ENCODE data around the gene RBM10. TPM values are rescaled to one million over a fixed set of nuclear protein-coding genes. Genes with fewer than 3 reads are reported as not detected.

The RBM10 gene
- total and polyA plus RNA-seq, 2 donors (not counting 1 experiment from before 2014, with no cell fraction given) = 48.7 to 51.6 TPM

DNA sequence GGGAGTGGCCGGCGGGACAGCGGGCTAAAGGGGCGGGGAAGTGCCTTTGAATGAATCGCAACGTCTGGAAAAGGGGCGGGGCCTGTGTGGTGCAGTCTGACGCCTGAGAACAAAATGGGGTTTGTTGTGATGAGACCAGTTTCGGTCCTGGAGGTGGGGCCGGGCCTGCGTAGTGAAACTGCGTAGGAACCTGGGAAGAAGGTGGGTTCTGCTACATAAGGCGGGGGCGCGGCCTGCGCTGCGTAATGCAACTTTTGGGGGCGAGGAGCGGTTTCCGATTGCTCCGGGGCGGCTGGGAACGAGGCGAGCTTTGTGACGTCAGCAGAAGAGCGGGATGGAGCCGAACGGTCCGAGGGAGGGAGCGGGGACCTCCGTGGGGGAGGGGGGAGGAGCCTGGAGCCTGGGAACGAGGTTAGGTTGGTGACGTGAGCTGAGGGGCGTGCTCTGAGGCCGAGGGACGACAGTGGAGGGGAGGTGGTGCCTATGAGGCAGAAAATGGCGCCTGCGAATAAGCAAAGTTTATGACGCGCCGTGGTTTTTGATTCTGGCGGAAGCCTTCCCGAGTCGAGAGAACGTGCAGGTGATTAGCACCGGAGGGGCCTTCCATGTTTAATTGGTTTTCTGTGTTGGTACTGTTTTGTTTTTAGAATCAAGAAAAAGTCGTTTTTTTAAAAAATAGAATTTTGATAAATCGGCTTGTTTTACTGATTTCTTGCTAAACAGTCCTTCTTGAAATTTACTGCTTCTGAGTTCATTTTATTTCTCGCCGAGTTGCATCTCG lies 88.5 kb downstream of the RBM10 start:
- DNase-seq (peak; percentile 96), ATAC-seq (ENCODE audit: low read depth) (peak; percentile 88)
- peak overlapping the region; percentile 96 to 99 for H3K27ac ChIP-seq (ENCODE audit: low read length in 2 of 2)
- 0% methylated on average over 29 of the region's 51 CpGs for WGBS (ENCODE audit: insufficient coverage)
- peak overlapping the region; percentile 63 for H2AFZ ChIP-seq (ENCODE audit: insufficient read depth, low read depth, low read length, poor library complexity, severe bottlenecking)
- no peaks in the 10 kb centered on the region for H3K36me3 ChIP-seq (replicated peaks in 1 of 2; ENCODE audit: control extremely low read depth in 1 of 2, control insufficient read depth in 1 of 2, extremely low read depth in 1 of 2, insufficient read depth in 2 of 2, low read length in 1 of 2)
- peaks cover 0 to 8% of the 10 kb centered on the region in 2 donors for H3K4me1 ChIP-seq (ENCODE audit: control insufficient read depth in 2 of 2, insufficient read depth in 2 of 2, low read length in 2 of 2)
- peak overlapping the region; percentile 76 for H3K4me2 ChIP-seq (replicated peaks; ENCODE audit: low read depth, low read length, poor library complexity, severe bottlenecking)
- Mint-ChIP-seq H3K27ac (peak overlapping the region; percentile 99), H3K9me3 (ENCODE audit: insufficient read depth) (no peaks in the 10 kb centered on the region), H3K4me1 (peaks cover 21% of the 10 kb centered on the region), H3K4me3 (peak overlapping the region; percentile 94), H3K27me3 (no peaks in the 10 kb centered on the region)
- H3K4me3 ChIP-seq (ENCODE audit: control extremely low read depth in 1 of 5, extremely low read depth in 1 of 5, insufficient read depth in 1 of 5, low read depth in 2 of 5, low read length in 4 of 5) = peak overlapping the region; percentile 67 to 82 (median 75)
- no peaks in the 10 kb centered on the region for H4K20me1 ChIP-seq (ENCODE audit: control insufficient read depth, insufficient read depth, low read length, poor library complexity, severe bottlenecking)
- TF ChIP-seq, protein P1, sequence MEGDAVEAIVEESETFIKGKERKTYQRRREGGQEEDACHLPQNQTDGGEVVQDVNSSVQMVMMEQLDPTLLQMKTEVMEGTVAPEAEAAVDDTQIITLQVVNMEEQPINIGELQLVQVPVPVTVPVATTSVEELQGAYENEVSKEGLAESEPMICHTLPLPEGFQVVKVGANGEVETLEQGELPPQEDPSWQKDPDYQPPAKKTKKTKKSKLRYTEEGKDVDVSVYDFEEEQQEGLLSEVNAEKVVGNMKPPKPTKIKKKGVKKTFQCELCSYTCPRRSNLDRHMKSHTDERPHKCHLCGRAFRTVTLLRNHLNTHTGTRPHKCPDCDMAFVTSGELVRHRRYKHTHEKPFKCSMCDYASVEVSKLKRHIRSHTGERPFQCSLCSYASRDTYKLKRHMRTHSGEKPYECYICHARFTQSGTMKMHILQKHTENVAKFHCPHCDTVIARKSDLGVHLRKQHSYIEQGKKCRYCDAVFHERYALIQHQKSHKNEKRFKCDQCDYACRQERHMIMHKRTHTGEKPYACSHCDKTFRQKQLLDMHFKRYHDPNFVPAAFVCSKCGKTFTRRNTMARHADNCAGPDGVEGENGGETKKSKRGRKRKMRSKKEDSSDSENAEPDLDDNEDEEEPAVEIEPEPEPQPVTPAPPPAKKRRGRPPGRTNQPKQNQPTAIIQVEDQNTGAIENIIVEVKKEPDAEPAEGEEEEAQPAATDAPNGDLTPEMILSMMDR (IDR thresholded peaks at IDR 0.05) = no peak
- no peaks in the 10 kb centered on the region for H3K27me3 ChIP-seq (replicated peaks in 1 of 4; ENCODE audit: control extremely low read depth in 1 of 4, control insufficient read depth in 3 of 4, insufficient read depth in 4 of 4, low read length in 3 of 4)
- ChIA-PET CTCF (interaction anchor here (0.6 to 1.4 kb wide), 3 partner anchors 16 to 290 kb away, joined by 3 to 6 read pairs (median 4); no protein-coding TSS in a partner anchor), POLR2A (interaction anchor here (0.6 to 1.8 kb wide), 10 partner anchors 16 to 1568 kb away, joined by 3 to 16 read pairs (median 5); partner anchors contain the start of genes CDK16, HDAC6, NDUFB11 and RBM10)
- intact Hi-C loops (cut with micrococcal nuclease) = loop anchor here (1.0 to 5.0 kb wide), 8 partner anchors 15 to 424 kb away; partner anchors contain the start of genes ARAF, CDK16, RBM10 and UBA1
- peak overlapping the region; percentile 93 for H3K9ac ChIP-seq (ENCODE audit: low read length)
- peaks cover 22% of the 10 kb centered on the region for H3K79me2 ChIP-seq (ENCODE audit: control insufficient read depth, insufficient read depth, low read length)
- no peaks in the 10 kb centered on the region for H3K9me3 ChIP-seq (ENCODE audit: control extremely low read depth in 1 of 3, control insufficient read depth in 2 of 3, insufficient read depth in 1 of 3, low read length in 2 of 3)

DNA sequence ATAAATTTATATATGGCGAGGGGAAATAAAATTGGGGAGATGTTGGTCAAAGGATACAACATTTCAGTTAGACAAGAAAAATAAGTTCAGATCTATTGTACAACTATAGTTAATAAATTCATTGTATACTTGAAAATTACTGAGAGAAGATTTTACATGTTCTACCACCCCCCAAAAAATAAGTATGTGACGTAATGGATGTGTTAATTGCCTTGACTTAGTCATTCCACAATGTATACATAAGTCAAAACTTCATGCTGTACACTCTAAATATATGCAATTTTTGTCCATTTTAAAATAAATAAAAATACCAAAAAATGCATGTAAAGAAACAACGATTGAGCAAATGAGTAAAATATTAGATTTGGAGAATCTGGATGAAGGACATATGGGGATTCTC lies 89.6 kb downstream of the RBM10 start:
- Histone ChIP-seq H2AFZ (ENCODE audit: insufficient read depth, low read depth, low read length, poor library complexity, severe bottlenecking) (no peak overlapping the region), H3K9ac (ENCODE audit: low read length) (peak overlapping the region; percentile 93), H3K4me1 (ENCODE audit: control insufficient read depth in 2 of 2, insufficient read depth in 2 of 2, low read length in 2 of 2) (peaks cover 0 to 8% of the 10 kb centered on the region in 2 donors), H3K79me2 (ENCODE audit: control insufficient read depth, insufficient read depth, low read length) (peaks cover 22% of the 10 kb centered on the region), H3K4me3 (ENCODE audit: control extremely low read depth in 1 of 5, extremely low read depth in 1 of 5, insufficient read depth in 1 of 5, low read depth in 2 of 5, low read length in 4 of 5) (peak overlapping the region in 1 of 5 experiments; percentile 82), H3K27ac (ENCODE audit: low read length in 2 of 2) (peak overlapping the region; percentile 96 to 99), H3K27me3 (replicated peaks in 1 of 4; ENCODE audit: control extremely low read depth in 1 of 4, control insufficient read depth in 3 of 4, insufficient read depth in 4 of 4, low read length in 3 of 4) (no peaks in the 10 kb centered on the region), H3K36me3 (replicated peaks in 1 of 2; ENCODE audit: control extremely low read depth in 1 of 2, control insufficient read depth in 1 of 2, extremely low read depth in 1 of 2, insufficient read depth in 2 of 2, low read length in 1 of 2) (peaks cover 0 to 5% of the 10 kb centered on the region in 2 experiments), H4K20me1 (ENCODE audit: control insufficient read depth, insufficient read depth, low read length, poor library complexity, severe bottlenecking) (no peaks in the 10 kb centered on the region), H3K9me3 (ENCODE audit: control extremely low read depth in 1 of 3, control insufficient read depth in 2 of 3, insufficient read depth in 1 of 3, low read length in 2 of 3) (no peaks in the 10 kb centered on the region), H3K4me2 (replicated peaks; ENCODE audit: low read depth, low read length, poor library complexity, severe bottlenecking) (peak overlapping the region; percentile 71)
- Mint-ChIP-seq H3K27me3 (no peaks in the 10 kb centered on the region), H3K27ac (no peak overlapping the region), H3K9me3 (ENCODE audit: insufficient read depth) (no peaks in the 10 kb centered on the region), H3K4me1 (peaks cover 21% of the 10 kb centered on the region), H3K4me3 (peak overlapping the region; percentile 50)
- ChIA-PET POLR2A (interaction anchor here (0.8 kb wide), 1 partner anchor 349 kb away, joined by 3 read pairs; no protein-coding TSS in a partner anchor), CTCF (no interaction called here)
- intact Hi-C loops (cut with micrococcal nuclease) = loop anchor here (5.0 kb wide), 3 partner anchors 87 to 423 kb away; partner anchors contain the start of genes RBM10, UXT and ZNF41
- WGBS (ENCODE audit: insufficient coverage) = no CpG with 5 or more reads among the region's 3 CpGs
- ATAC-seq (ENCODE audit: low read depth) (no peak), DNase-seq (no peak)
- TF ChIP-seq, protein P1 (IDR thresholded peaks at IDR 0.05) = no peak
- no peak for TF ChIP-seq EZH2 (IDR thresholded peaks at IDR 0.05; ENCODE audit: borderline replicate concordance, insufficient read depth, low read depth, low read length, poor library complexity, severe bottlenecking)
